Transverse colon (tissue), 4 donors: ENCODE data around the gene DCAF15. TPM values are rescaled to one million over a fixed set of nuclear protein-coding genes. Genes with fewer than 3 reads are reported as not detected.
A peak's percentile ranks its signal among the peaks of the same experiment; 100 is the strongest.

Source experiments
- DNase-seq: peaks from one replicate; pipeline ENCODE4 v3.0.0-alpha.2; 2019
- H3K27ac ChIP-seq, 4 donors: fragments of 200-600 bp; sonication (generic); 2 replicates each; pipeline ENCODE4 v1.5.1; 2016 to 2018; ENCODE audit warnings: inconsistent platforms in 4 of 4
- H3K27me3 ChIP-seq: fragments of 200-600 bp; sonication (generic); 2 replicates; pipeline ENCODE4 v1.5.1; 2017; ENCODE audit warnings: inconsistent platforms
- H3K36me3 ChIP-seq, 4 donors: fragments of 200-600 bp; sonication (generic); 2 replicates each; pipeline ENCODE4 v1.5.1; 2017 to 2019; ENCODE audit warnings: inconsistent platforms in 4 of 4
- H3K4me1 ChIP-seq, 4 donors: fragments of 200-600 bp; sonication (generic); 2 replicates each; pipeline ENCODE4 v1.5.1; 2017 to 2020; ENCODE audit warnings: inconsistent platforms in 4 of 4
- H3K4me3 ChIP-seq, 4 donors: fragments of 200-600 bp; sonication (generic); 1 replicate in 1 of 4; 2 replicates in 3 of 4; pipeline versions ENCODE4 v1.5.1 to v1.6.1; 2017 to 2019; ENCODE audit warnings: inconsistent platforms in 4 of 4
- H3K9me3 ChIP-seq, 2 donors: fragments of 200-600 bp; sonication (generic); 2 replicates each; pipeline ENCODE4 v1.5.1; 2017 to 2019; ENCODE audit warnings: inconsistent platforms in 2 of 2
- CTCF ChIP-seq, 5 experiments: fragments of 200-600 bp in 3 of 5; fragments of 450-650 bp in 2 of 5; sonication (generic) in 3 of 5; IDR thresholded peaks; 1 replicate in 2 of 5; 2 replicates in 3 of 5; pipeline ENCODE4 v1.5.1; 2016 to 2017; ENCODE audit warnings: antibody characterized with exemption in 5 of 5, inconsistent platforms in 3 of 5, mild to moderate bottlenecking in 2 of 5, moderate library complexity in 1 of 5
- EP300 ChIP-seq: sonication (generic); formaldehyde crosslinking; IDR thresholded peaks from one replicate; pipeline ENCODE4 v1.6.1; 2017; ENCODE audit warnings: antibody characterized with exemption, low read depth
- POLR2A ChIP-seq: fragments of 450-650 bp; IDR thresholded peaks from one replicate; pipeline ENCODE4 v1.6.1; 2016; ENCODE audit warnings: antibody characterized with exemption, mild to moderate bottlenecking, moderate library complexity
- POLR2AphosphoS5 ChIP-seq, 3 donors: sonication (generic); formaldehyde crosslinking; IDR thresholded peaks; one replicate each; pipeline ENCODE4 v1.6.1; 2016; ENCODE audit warnings: antibody characterized with exemption in 3 of 3
- WGBS, 2 donors: methylation state at CpG; one replicate each; pipeline ENCODE4 v1.1.5; 2018; ENCODE audit warnings: low coverage in 1 of 2; 5-methylcytosine and 5-hydroxymethylcytosine counted together
- in situ Hi-C, 4 donors: fragments of 200-750 bp; cut with MboI; loops; one replicate each; pipeline versions ENCODE4 v1.15.0 to v1.15.1; 2017; ENCODE audit warnings: low sequenced_read_pairs in 3 of 4, low pct_ligation_motif_present in 1 of 4, low pct_unique_long_range_greater_than_20kb in 1 of 4
- intact Hi-C: fragments of 100-400 bp; cut with DNase I; formaldehyde crosslinking; loops from one replicate; pipeline ENCODE4 v1.15.1; 2023; ENCODE audit warnings: low total_unique reads
- total RNA-seq, 4 donors: library from RNA; depleted of rRNA; stranded (reverse); fragments of >200 nt; gene quantifications; one replicate each; pipeline ENCODE4 v1.1.0, GENCODE V29; 2016

Gene DCAF15
- total RNA-seq, 4 donors from 2014 or later, result 26.2 to 61.7 (median 35.8) TPM

- no peak overlapping the region for H3K4me3 ChIP-seq
- H3K9me3 ChIP-seq, result no peaks in the 10 kb centered on the region
- intact Hi-C loops, result no loop called here
- H3K27me3 ChIP-seq, result no peaks in the 10 kb centered on the region
- no peaks in the 10 kb centered on the region for H3K4me1 ChIP-seq
- H3K36me3 ChIP-seq, result peaks cover 0 to 27% (median 8%) of the 10 kb centered on the region in 4 donors
- no peak for TF ChIP-seq POLR2AphosphoS5 (IDR thresholded peaks at IDR 0.05)
- TF ChIP-seq POLR2A, result no peak
- TF ChIP-seq EP300, result no peak
- no peak for TF ChIP-seq CTCF (IDR thresholded peaks at IDR 0.05)
- no peak for DNase-seq
- in situ Hi-C loops, result no loop called here
- no peak overlapping the region for H3K27ac ChIP-seq
- 85% methylated on average over 11 of the region's 17 CpGs; no CpG with 5 or more reads in 1 of the 2 donors for WGBS, 2 donors
Observed at GRCh38 chr19:13930402-13930801, 21.9 kb upstream of the DCAF15 start.

- Histone ChIP-seq H3K27me3 (no peaks in the 10 kb centered on the region), H3K4me1 (no peaks in the 10 kb centered on the region), H3K4me3 (no peak overlapping the region), H3K9me3 (no peaks in the 10 kb centered on the region), H3K27ac (no peak overlapping the region), H3K36me3 (peaks cover 0 to 23% (median 3%) of the 10 kb centered on the region in 4 donors)
- WGBS, 2 donors, result 83% methylated on average over 24 of the region's 30 CpGs; no CpG with 5 or more reads in 1 of the 2 donors
- in situ Hi-C loops (no loop called here), intact Hi-C loops (no loop called here)
- DNase-seq, result no peak
- no peak for TF ChIP-seq CTCF (IDR thresholded peaks at IDR 0.05)
- TF ChIP-seq POLR2AphosphoS5 (IDR thresholded peaks at IDR 0.05), result no peak
- TF ChIP-seq EP300, result no peak
- TF ChIP-seq POLR2A, result no peak
Observed at GRCh38 chr19:13931391-13932148, 20.7 kb upstream of the DCAF15 start.

GRCh38 chr19:13932149-13932637 is 20.1 kb upstream of the DCAF15 start:
- peaks cover 0 to 18% (median 0%) of the 10 kb centered on the region in 4 donors for H3K36me3 ChIP-seq
- H3K9me3 ChIP-seq, result no peaks in the 10 kb centered on the region
- H3K27ac ChIP-seq, result no peak overlapping the region
- DNase-seq, result no peak
- intact Hi-C loops, result no loop called here
- H3K4me1 ChIP-seq, result no peaks in the 10 kb centered on the region
- H3K4me3 ChIP-seq, result no peak overlapping the region
- no peak for TF ChIP-seq POLR2A
- in situ Hi-C loops, result no loop called here
- no peaks in the 10 kb centered on the region for H3K27me3 ChIP-seq
- WGBS, 2 donors, result 92% methylated on average over 5 of the region's 6 CpGs; no CpG with 5 or more reads in 1 of the 2 donors

- Histone ChIP-seq H3K4me1 (no peaks in the 10 kb centered on the region), H3K36me3 (peaks cover 0 to 12% (median 0%) of the 10 kb centered on the region in 4 donors), H3K27ac (no peak overlapping the region), H3K27me3 (peaks cover 3% of the 10 kb centered on the region), H3K9me3 (no peaks in the 10 kb centered on the region), H3K4me3 (no peak overlapping the region)
- intact Hi-C loops, result no loop called here
- in situ Hi-C loops, result no loop called here
- WGBS, 2 donors, result 95% methylated on average over 41 of the region's 42 CpGs; no CpG with 5 or more reads in 1 of the 2 donors
- no peak for DNase-seq
- TF ChIP-seq EP300, result no peak
- TF ChIP-seq POLR2A, result peak; percentile 16
Observed at GRCh38 chr19:13932911-13933393, 19.4 kb upstream of the DCAF15 start.

GRCh38 chr19:13934785-13935109 is 17.6 kb upstream of the DCAF15 start:
- no peak overlapping the region for H3K4me3 ChIP-seq
- H3K4me1 ChIP-seq, result no peaks in the 10 kb centered on the region
- in situ Hi-C loops, result no loop called here
- WGBS, 2 donors, result 93% methylated on average over 2 of the region's 2 CpGs; no CpG with 5 or more reads in 1 of the 2 donors
- H3K36me3 ChIP-seq, result peaks cover 0 to 8% (median 0%) of the 10 kb centered on the region in 4 donors
- no peak for TF ChIP-seq POLR2AphosphoS5 (IDR thresholded peaks at IDR 0.05)
- TF ChIP-seq EP300, result no peak
- TF ChIP-seq POLR2A, result no peak
- TF ChIP-seq CTCF (IDR thresholded peaks at IDR 0.05), result no peak
- no peaks in the 10 kb centered on the region for H3K9me3 ChIP-seq
- H3K27ac ChIP-seq, result no peak overlapping the region
- no peak for DNase-seq
- intact Hi-C loops, result no loop called here
- peaks cover 9% of the 10 kb centered on the region for H3K27me3 ChIP-seq
